DOHH2 (cell line): ENCODE measurements around the gene TACR1.

Experiments
- H3F3A ChIP-seq: fragments of 200-600 bp; sonication (generic), shearing (Covaris generic); 2 replicates; pipeline ENCODE4 v1.6.0; 2016; ENCODE audit warnings: antibody characterized with exemption, mild to moderate bottlenecking; ENCODE audit not compliant: control insufficient read depth, insufficient read depth
- H3K27ac ChIP-seq: fragments of 200-600 bp; sonication (generic); 2 replicates; pipeline ENCODE4 v1.5.1; 2014; ENCODE audit warnings: low read depth, mild to moderate bottlenecking, low read length, moderate library complexity
- H3K27me3 ChIP-seq: fragments of 200-600 bp; sonication (generic); 2 replicates; pipeline ENCODE4 v1.6.1; 2014; ENCODE audit warnings: mild to moderate bottlenecking, low read length, mixed read lengths; ENCODE audit not compliant: control insufficient read depth
- H3K36me3 ChIP-seq: fragments of 200-600 bp; sonication (generic); 2 replicates; pipeline ENCODE4 v1.6.1; 2014; ENCODE audit warnings: mild to moderate bottlenecking, low read length, moderate library complexity, mixed read lengths; ENCODE audit not compliant: control insufficient read depth
- H3K4me1 ChIP-seq: fragments of 200-600 bp; sonication (generic); 2 replicates; pipeline ENCODE4 v1.6.1; 2014; ENCODE audit warnings: mild to moderate bottlenecking, low read length, mixed read lengths; ENCODE audit not compliant: control insufficient read depth
- H3K4me2 ChIP-seq: fragments of 200-600 bp; sonication (generic); 2 replicates; pipeline ENCODE4 v1.6.0; 2014; ENCODE audit warnings: mild to moderate bottlenecking, low read length, moderate library complexity
- H3K4me3 ChIP-seq: fragments of 200-600 bp; sonication (generic); 2 replicates; pipeline ENCODE4 v1.5.1; 2014; ENCODE audit warnings: mild to moderate bottlenecking, low read length, mixed read lengths
- H3K79me2 ChIP-seq: fragments of 200-600 bp; sonication (generic); 2 replicates; pipeline ENCODE4 v1.6.1; 2014; ENCODE audit warnings: mild to moderate bottlenecking, low read length, mixed read lengths; ENCODE audit not compliant: control insufficient read depth
- H3K9me2 ChIP-seq: fragments of 200-600 bp; sonication (generic); replicated peaks from 2 replicates; pipeline ENCODE4 v1.6.1; 2014; ENCODE audit warnings: mild to moderate bottlenecking, low read length, mixed read lengths; ENCODE audit not compliant: control insufficient read depth
- H3K9me3 ChIP-seq: fragments of 200-600 bp; sonication (generic); 2 replicates; pipeline ENCODE4 v1.6.1; 2014; ENCODE audit warnings: antibody characterized with exemption, low read length, mixed read lengths; ENCODE audit not compliant: control insufficient read depth, insufficient read depth
- H4K20me1 ChIP-seq: fragments of 200-600 bp; sonication (generic); 2 replicates; pipeline ENCODE4 v1.6.0; 2014; ENCODE audit warnings: low read depth, mild to moderate bottlenecking, antibody characterized with exemption, low read length, moderate library complexity; ENCODE audit not compliant: control insufficient read depth, insufficient read depth
- EZH2phosphoT487 ChIP-seq: fragments of 200-600 bp; sonication (generic); IDR thresholded peaks from 2 replicates; pipeline ENCODE4 v1.6.1; 2017; ENCODE audit warnings: borderline replicate concordance, mild to moderate bottlenecking, antibody characterized with exemption, low read length, moderate library complexity, mixed read lengths
- TF ChIP-seq, protein P1 (sequence below): fragments of 200-600 bp; sonication (generic); IDR thresholded peaks from one replicate; pipeline ENCODE4 v1.5.1; 2014; ENCODE audit warnings: antibody characterized with exemption, mild to moderate bottlenecking, low read depth, low read length; ENCODE audit not compliant: poor library complexity, severe bottlenecking

The TACR1 gene

DNA sequence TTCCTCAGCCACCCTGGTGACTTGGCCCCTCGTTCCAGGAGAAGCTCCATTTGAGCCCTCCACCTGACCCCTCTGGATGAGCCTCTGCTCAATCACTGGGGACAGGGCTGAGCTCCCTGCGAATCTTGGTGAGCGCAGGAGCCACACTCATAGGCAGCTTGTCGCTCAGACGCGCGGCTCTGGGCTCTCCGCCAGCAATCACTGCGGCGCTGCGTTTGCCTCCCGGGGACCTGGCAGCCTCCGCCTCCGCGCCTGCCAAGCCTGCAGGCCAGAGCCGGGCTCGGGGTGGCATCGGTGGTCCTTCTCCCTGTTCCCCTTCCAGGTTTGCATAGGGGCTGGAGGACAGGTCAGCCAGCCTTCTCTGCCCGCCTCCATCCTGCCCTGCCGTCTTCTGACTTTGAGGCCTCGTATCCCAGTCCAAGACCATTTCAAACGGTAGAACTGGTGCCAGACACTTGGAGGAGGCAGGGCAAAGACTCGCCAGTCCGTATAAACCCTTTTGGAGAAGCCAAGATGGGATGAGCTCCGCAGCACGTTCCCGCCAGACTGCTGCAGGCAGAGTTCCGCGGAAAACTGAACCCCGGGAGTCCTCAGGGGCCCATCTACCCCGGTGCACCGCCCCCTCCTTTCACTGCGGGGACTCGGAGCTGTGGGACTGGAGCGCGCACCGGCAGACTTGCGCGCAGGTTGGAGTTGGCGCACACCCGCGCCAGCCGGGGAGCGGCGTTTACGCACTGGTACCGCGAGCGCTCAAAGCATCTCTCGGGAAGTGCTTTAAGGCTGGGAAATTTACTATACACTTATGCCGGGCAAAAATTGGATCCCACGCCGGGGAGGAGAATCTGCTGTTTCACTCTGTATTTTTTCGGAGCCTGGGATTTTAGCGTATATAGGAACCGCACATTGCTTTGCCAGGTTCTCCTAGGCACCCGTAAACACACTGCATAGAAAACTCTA lies 1.1 kb upstream of the TACR1 start:
- H3F3A ChIP-seq, result no peaks in the 10 kb centered on the region
- no peaks in the 10 kb centered on the region for H4K20me1 ChIP-seq
- H3K4me2 ChIP-seq, result no peak overlapping the region
- H3K4me3 ChIP-seq, result no peak overlapping the region
- no peaks in the 10 kb centered on the region for H3K4me1 ChIP-seq
- no peaks in the 10 kb centered on the region for H3K27me3 ChIP-seq
- no peak overlapping the region for H3K27ac ChIP-seq
- no peaks in the 10 kb centered on the region for H3K36me3 ChIP-seq
- no peaks in the 10 kb centered on the region for H3K9me2 ChIP-seq
- no peak for TF ChIP-seq EZH2phosphoT487
- TF ChIP-seq, protein P1, sequence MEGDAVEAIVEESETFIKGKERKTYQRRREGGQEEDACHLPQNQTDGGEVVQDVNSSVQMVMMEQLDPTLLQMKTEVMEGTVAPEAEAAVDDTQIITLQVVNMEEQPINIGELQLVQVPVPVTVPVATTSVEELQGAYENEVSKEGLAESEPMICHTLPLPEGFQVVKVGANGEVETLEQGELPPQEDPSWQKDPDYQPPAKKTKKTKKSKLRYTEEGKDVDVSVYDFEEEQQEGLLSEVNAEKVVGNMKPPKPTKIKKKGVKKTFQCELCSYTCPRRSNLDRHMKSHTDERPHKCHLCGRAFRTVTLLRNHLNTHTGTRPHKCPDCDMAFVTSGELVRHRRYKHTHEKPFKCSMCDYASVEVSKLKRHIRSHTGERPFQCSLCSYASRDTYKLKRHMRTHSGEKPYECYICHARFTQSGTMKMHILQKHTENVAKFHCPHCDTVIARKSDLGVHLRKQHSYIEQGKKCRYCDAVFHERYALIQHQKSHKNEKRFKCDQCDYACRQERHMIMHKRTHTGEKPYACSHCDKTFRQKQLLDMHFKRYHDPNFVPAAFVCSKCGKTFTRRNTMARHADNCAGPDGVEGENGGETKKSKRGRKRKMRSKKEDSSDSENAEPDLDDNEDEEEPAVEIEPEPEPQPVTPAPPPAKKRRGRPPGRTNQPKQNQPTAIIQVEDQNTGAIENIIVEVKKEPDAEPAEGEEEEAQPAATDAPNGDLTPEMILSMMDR, result no peak
- no peaks in the 10 kb centered on the region for H3K79me2 ChIP-seq
- H3K9me3 ChIP-seq, result no peaks in the 10 kb centered on the region

GRCh38 chr2:75195076-75195691 lies 4.1 kb downstream of the TACR1 start:
- H3K4me1 ChIP-seq, result no peaks in the 10 kb centered on the region
- no peaks in the 10 kb centered on the region for H3K79me2 ChIP-seq
- H3F3A ChIP-seq, result no peaks in the 10 kb centered on the region
- no peaks in the 10 kb centered on the region for H3K36me3 ChIP-seq
- no peaks in the 10 kb centered on the region for H3K9me2 ChIP-seq
- H4K20me1 ChIP-seq, result no peaks in the 10 kb centered on the region
- H3K9me3 ChIP-seq, result no peaks in the 10 kb centered on the region
- no peak overlapping the region for H3K27ac ChIP-seq
- no peaks in the 10 kb centered on the region for H3K27me3 ChIP-seq
- H3K4me2 ChIP-seq, result no peak overlapping the region
- no peak overlapping the region for H3K4me3 ChIP-seq
- TF ChIP-seq, protein P1, result no peak
- TF ChIP-seq EZH2phosphoT487, result no peak

- Histone ChIP-seq H3K79me2 (no peaks in the 10 kb centered on the region), H3F3A (no peaks in the 10 kb centered on the region), H4K20me1 (no peaks in the 10 kb centered on the region), H3K9me3 (no peaks in the 10 kb centered on the region), H3K27me3 (no peaks in the 10 kb centered on the region), H3K27ac (no peak overlapping the region), H3K36me3 (no peaks in the 10 kb centered on the region), H3K4me2 (no peak overlapping the region), H3K4me1 (no peaks in the 10 kb centered on the region), H3K9me2 (no peaks in the 10 kb centered on the region), H3K4me3 (no peak overlapping the region)
- TF ChIP-seq, protein P1, result no peak
- TF ChIP-seq EZH2phosphoT487, result no peak
Measured at GRCh38 chr2:75194184-75194868, 5.0 kb downstream of the TACR1 start.
